Esophagus muscularis mucosa (tissue), 4 donors: ENCODE results near the gene DOCK3. TPM values are rescaled to one million over a fixed set of nuclear protein-coding genes. Genes with fewer than 3 reads are reported as not detected.
"Not testable (repeated sequence)": the region's sequence is repeated elsewhere in the genome, so short reads cannot be mapped to it uniquely, and the experiment has no call there.

Source experiments
- DNase-seq: peaks from one replicate; pipeline ENCODE4 v3.0.0-alpha.2; 2017; ENCODE audit errors: extremely low spot score
- H3K27ac ChIP-seq, 4 donors: fragments of 200-600 bp; sonication (generic); replicated peaks in 1 of 4; 1 replicate in 3 of 4; 2 replicates in 1 of 4; pipeline ENCODE4 v1.5.1; 2016 to 2019; ENCODE audit warnings: mild to moderate bottlenecking in 1 of 4
- H3K27me3 ChIP-seq, 4 donors: fragments of 200-600 bp; sonication (generic); one replicate each; pipeline versions ENCODE4 v1.5.1 to v1.6.0; 2016 to 2019
- H3K36me3 ChIP-seq, 4 donors: fragments of 200-600 bp; sonication (generic); one replicate each; pipeline ENCODE4 v1.5.1; 2016 to 2019
- H3K4me1 ChIP-seq, 4 donors: fragments of 200-600 bp; sonication (generic); one replicate each; pipeline ENCODE4 v1.5.1; 2016 to 2019
- H3K4me3 ChIP-seq, 4 donors: fragments of 200-600 bp; sonication (generic); 1 replicate in 2 of 4; 2 replicates in 2 of 4; pipeline ENCODE4 v1.5.1; 2016 to 2019; ENCODE audit warnings: mild to moderate bottlenecking in 4 of 4, moderate library complexity in 1 of 4
- H3K9me3 ChIP-seq, 4 donors: fragments of 200-600 bp; sonication (generic); 1 replicate in 3 of 4; 2 replicates in 1 of 4; pipeline ENCODE4 v1.5.1; 2016 to 2019
- CTCF ChIP-seq, 3 experiments: fragments of 200-600 bp in 2 of 3; fragments of 450-650 bp in 1 of 3; sonication (generic) in 2 of 3; IDR thresholded peaks; one replicate each; pipeline ENCODE4 v1.5.1; 2017 to 2019; ENCODE audit warnings: antibody characterized with exemption in 3 of 3, mild to moderate bottlenecking in 2 of 3, moderate library complexity in 1 of 3
- EP300 ChIP-seq: sonication (generic); formaldehyde crosslinking; IDR thresholded peaks from one replicate; pipeline ENCODE4 v1.6.1; 2017; ENCODE audit warnings: antibody characterized with exemption
- POLR2A ChIP-seq: fragments of 450-650 bp; IDR thresholded peaks from one replicate; pipeline ENCODE4 v1.6.1; 2017; ENCODE audit warnings: antibody characterized with exemption, moderate library complexity, mild to moderate bottlenecking, low read depth
- POLR2AphosphoS5 ChIP-seq, 2 donors: sonication (generic); formaldehyde crosslinking; IDR thresholded peaks; one replicate each; pipeline ENCODE4 v1.6.1; 2017; ENCODE audit warnings: antibody characterized with exemption in 2 of 2
- WGBS: methylation state at CpG from one replicate; pipeline ENCODE4 v1.1.5; 2018; 5-methylcytosine and 5-hydroxymethylcytosine counted together
- intact Hi-C: fragments of 100-400 bp; cut with DNase I; formaldehyde crosslinking; loops from one replicate; pipeline ENCODE4 v1.15.1; 2023
- total RNA-seq, 4 donors: library from RNA; depleted of rRNA; stranded (reverse); fragments of >200 nt; gene quantifications; one replicate each; pipeline versions ENCODE4 v1.1.0 to v1.2.1, GENCODE V29; 2016

Gene DOCK3
- total RNA-seq, 4 donors from 2014 or later: 5.4 to 10.6 (median 7.2) TPM

GRCh38 chr3:51304230-51304629 lies 629.5 kb downstream of the DOCK3 start:
- WGBS: 80% methylated on average over 2 of the region's 4 CpGs

GRCh38 chr3:51306093-51306492 lies 631.4 kb downstream of the DOCK3 start:
- H3K9me3 ChIP-seq: peaks cover 0 to 9% (median 7%) of the 10 kb centered on the region in 4 donors
- intact Hi-C loops: no loop called here
- H3K27me3 ChIP-seq: no peaks in the 10 kb centered on the region
- 100% methylated on average over 1 of the region's 1 CpG for WGBS
- TF ChIP-seq CTCF (IDR thresholded peaks at IDR 0.05): no peak
- no peak for TF ChIP-seq POLR2AphosphoS5 (IDR thresholded peaks at IDR 0.05)
- no peak for TF ChIP-seq POLR2A
- H3K4me3 ChIP-seq: no peak overlapping the region
- H3K4me1 ChIP-seq: no peaks in the 10 kb centered on the region
- no peak overlapping the region for H3K27ac ChIP-seq
- H3K36me3 ChIP-seq: peaks cover 0 to 5% (median 0%) of the 10 kb centered on the region in 4 donors
- no peak for DNase-seq

More at GRCh38 chr3:51304230-51304629, 629.5 kb downstream of the DOCK3 start:
- Histone ChIP-seq H3K36me3 (no peaks in the 10 kb centered on the region), H3K4me3 (no peak overlapping the region), H3K4me1 (no peaks in the 10 kb centered on the region), H3K9me3 (peaks cover 0 to 10% (median 9%) of the 10 kb centered on the region in 4 donors), H3K27ac (no peak overlapping the region), H3K27me3 (no peaks in the 10 kb centered on the region)
- no peak for DNase-seq
- intact Hi-C loops: no loop called here
- TF ChIP-seq EP300: no peak
- no peak for TF ChIP-seq POLR2AphosphoS5 (IDR thresholded peaks at IDR 0.05)
- TF ChIP-seq CTCF (IDR thresholded peaks at IDR 0.05): no peak
- no peak for TF ChIP-seq POLR2A

DNA sequence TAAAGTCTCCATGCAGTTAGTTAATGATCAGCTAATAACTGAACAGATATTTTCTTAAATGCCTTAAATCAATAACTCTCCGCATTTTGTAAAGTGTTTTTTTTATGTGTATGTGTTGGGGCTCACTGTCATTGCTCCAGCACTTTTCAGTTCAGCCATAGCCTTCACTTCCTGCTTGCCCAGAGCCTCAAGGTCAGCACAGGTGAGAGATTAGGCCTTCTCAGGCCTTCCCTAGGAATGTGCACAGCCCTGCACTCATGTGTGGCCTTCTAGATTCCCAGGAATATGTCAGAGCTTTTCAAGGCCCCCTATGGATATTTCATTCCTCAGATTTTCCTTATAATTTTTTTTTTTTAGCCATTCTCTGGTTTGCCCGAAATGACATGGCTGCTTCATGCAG lies 632.7 kb downstream of the DOCK3 start:
- H3K9me3 ChIP-seq: peaks cover 0 to 3% (median 0%) of the 10 kb centered on the region in 4 donors
- H3K27ac ChIP-seq: no peak overlapping the region
- H3K27me3 ChIP-seq: no peaks in the 10 kb centered on the region
- WGBS: 85% methylated on average over 2 of the region's 2 CpGs
- intact Hi-C loops: no loop called here
- no peak for DNase-seq
- H3K4me1 ChIP-seq: no peaks in the 10 kb centered on the region
- TF ChIP-seq CTCF (IDR thresholded peaks at IDR 0.05) (no peak), POLR2A (no peak), POLR2AphosphoS5 (IDR thresholded peaks at IDR 0.05) (no peak), EP300 (no peak)
- peaks cover 0 to 5% (median 1%) of the 10 kb centered on the region in 4 donors for H3K36me3 ChIP-seq
- H3K4me3 ChIP-seq: no peak overlapping the region

- WGBS: 89% methylated on average over 1 of the region's 5 CpGs
These were observed 633.3 kb downstream of the DOCK3 start for GRCh38 chr3:51307945-51308607.

GRCh38 chr3:51311055-51311454 lies 636.3 kb downstream of the DOCK3 start:
- 62% methylated on average over 1 of the region's 1 CpG for WGBS
- no peaks in the 10 kb centered on the region for H3K4me1 ChIP-seq
- H3K27me3 ChIP-seq: no peaks in the 10 kb centered on the region
- no peak overlapping the region for H3K27ac ChIP-seq
- no peak for DNase-seq
- no peak overlapping the region for H3K4me3 ChIP-seq
- H3K36me3 ChIP-seq: peaks cover 0 to 16% (median 9%) of the 10 kb centered on the region in 4 donors
- peaks cover 0 to 3% (median 0%) of the 10 kb centered on the region in 4 donors for H3K9me3 ChIP-seq
- intact Hi-C loops: no loop called here
- TF ChIP-seq EP300 (no peak), POLR2AphosphoS5 (IDR thresholded peaks at IDR 0.05) (no peak), CTCF (IDR thresholded peaks at IDR 0.05) (peak in 1 of 3 experiments; percentile 17), POLR2A (no peak)

More at GRCh38 chr3:51307945-51308607, 633.3 kb downstream of the DOCK3 start:
- H3K4me1 ChIP-seq, H3K27me3 ChIP-seq, H3K9me3 ChIP-seq, intact Hi-C loops, DNase-seq, H3K4me3 ChIP-seq, H3K36me3 ChIP-seq, H3K27ac ChIP-seq: not testable (repeated sequence)
